Activated T-cell treated with anti-CD3 and anti-CD28 coated beads for 4 hours (primary cell): ENCODE data around the gene MATN1.
"Not testable (repeated sequence)": the region's sequence is repeated elsewhere in the genome, so short reads cannot be mapped to it uniquely, and the experiment has no call there.

ENCODE experiments used
- DNase-seq: peaks from one replicate; pipeline ENCODE4 v3.0.0-alpha.2; 2020

Gene MATN1

GRCh38 chr1:30693822-30694221, 29.6 kb downstream of the MATN1 start:
- DNase-seq, result no peak

- no peak for DNase-seq
Measured at GRCh38 chr1:30693366-30693765, 30.0 kb downstream of the MATN1 start.

GRCh38 chr1:30692948-30693301, 30.5 kb downstream of the MATN1 start:
- DNase-seq, result no peak

- no peak for DNase-seq
Measured at GRCh38 chr1:30692201-30692947, 31.0 kb downstream of the MATN1 start.

- no peak for DNase-seq
Measured at GRCh38 chr1:30691480-30691879, 31.9 kb downstream of the MATN1 start.

GRCh38 chr1:30689901-30690645, 33.3 kb downstream of the MATN1 start:
- DNase-seq, result no peak

- DNase-seq, result no peak
Measured at GRCh38 chr1:30688920-30689794, 34.2 kb downstream of the MATN1 start.

- not testable (repeated sequence) for DNase-seq
Measured at GRCh38 chr1:30688516-30688915, 34.9 kb downstream of the MATN1 start.

- no peak for DNase-seq
Measured at GRCh38 chr1:30687886-30688285, 35.5 kb downstream of the MATN1 start.

- no peak for DNase-seq
Measured at GRCh38 chr1:30686236-30686935, 37.0 kb downstream of the MATN1 start.

- no peak for DNase-seq
Measured at GRCh38 chr1:30685796-30686165, 37.6 kb downstream of the MATN1 start.

GRCh38 chr1:30684881-30685795, 38.2 kb downstream of the MATN1 start:
- no peak for DNase-seq

- no peak for DNase-seq
Measured at GRCh38 chr1:30684259-30684658, 39.1 kb downstream of the MATN1 start.

GRCh38 chr1:30683699-30684098, 39.7 kb downstream of the MATN1 start:
- DNase-seq, result no peak

- no peak for DNase-seq
Measured at GRCh38 chr1:30682396-30683275, 40.7 kb downstream of the MATN1 start.

GRCh38 chr1:30681782-30682181, 41.6 kb downstream of the MATN1 start:
- no peak for DNase-seq

GRCh38 chr1:30680879-30681278, 42.5 kb downstream of the MATN1 start:
- no peak for DNase-seq

GRCh38 chr1:30680429-30680828, 43.0 kb downstream of the MATN1 start:
- DNase-seq, result no peak

GRCh38 chr1:30679976-30680305, 43.4 kb downstream of the MATN1 start:
- DNase-seq, result no peak

- no peak for DNase-seq
Measured at GRCh38 chr1:30679201-30679975, 44.0 kb downstream of the MATN1 start.
